HepG2 (cell line): ENCODE measurements around the gene ZCCHC17. TPM values are rescaled to one million over a fixed set of nuclear protein-coding genes. Genes with fewer than 3 reads are reported as not detected.

Source experiments
- ATAC-seq: fragments of 200-7000 bp; cut with Tn5 transposase; 3 replicates; pipeline ENCODE4 v1.9.1; 2020; ENCODE audit warnings: mild to moderate bottlenecking, moderate library complexity
- BruUV-seq: library from RNA; stranded (reverse); fragments of 400-500 nt; replicated peaks from 2 replicates; lab custom pipeline; 2021; lab: Mats Ljungman, UMichigan
- CTCF ChIA-PET: fragments of 300-600 bp; formaldehyde crosslinking; extraction: SDS; loops from one replicate; lab custom pipeline; 2021; ENCODE audit warnings: low total read pairs, inconsistent platforms, low intra/inter-chr PET ratio; lab: Yijun Ruan, JAX
- POLR2A ChIA-PET: fragments of 350-600 bp; sonication (Branson Sonifier 250); formaldehyde crosslinking; loops from one replicate; lab custom pipeline; 2020; ENCODE audit warnings: antibody characterized with exemption, inconsistent platforms; lab: Yijun Ruan, JAX
- DNase-seq: peaks from one replicate; pipeline ENCODE4 v3.0.0-alpha.2; 2015; ENCODE audit warnings: low spot score
- FAIRE-seq: peaks from 3 replicates; lab custom pipeline; 2011; peaks lifted over from hg19 to GRCh38; lab: Jason Lieb, UNC
- H2AFZ ChIP-seq: one replicate; pipeline ENCODE4 v1.6.1; 2011; ENCODE audit warnings: low read length, inconsistent platforms
- H3K27ac ChIP-seq: fragments of 300-600 bp; 3 replicates; pipeline ENCODE4 v1.8.0; 2011; ENCODE audit warnings: mixed run types, mild to moderate bottlenecking, mixed read lengths, low read length, inconsistent platforms; ENCODE audit not compliant: insufficient read depth; ENCODE audit errors: extremely low read length
- H3K27me3 ChIP-seq, 2 experiments: fragments of 200-600 bp in 1 of 2; 2 replicates in 1 of 2; 3 replicates in 1 of 2; pipeline versions ENCODE4 v1.6.0 to v1.8.0; 2011; ENCODE audit warnings: low read length in 2 of 2, mild to moderate bottlenecking in 2 of 2, moderate library complexity in 2 of 2, inconsistent platforms in 1 of 2; ENCODE audit not compliant: insufficient read depth in 2 of 2, control insufficient read depth in 1 of 2
- H3K36me3 ChIP-seq, 2 experiments: fragments of 200-600 bp in 1 of 2; replicated peaks in 1 of 2; 2 replicates in 1 of 2; 3 replicates in 1 of 2; pipeline versions ENCODE4 v1.5.1 to v1.8.0; 2011; ENCODE audit warnings: low read length in 2 of 2, inconsistent platforms in 1 of 2; ENCODE audit not compliant: insufficient read depth in 2 of 2, control insufficient read depth in 1 of 2
- H3K4me1 ChIP-seq: 2 replicates; pipeline ENCODE4 v1.5.1; 2012; ENCODE audit warnings: low read length, inconsistent platforms; ENCODE audit not compliant: insufficient read depth
- H3K4me2 ChIP-seq: 2 replicates; pipeline ENCODE4 v1.6.0; 2011; ENCODE audit warnings: low read depth, low read length, inconsistent platforms
- H3K4me3 ChIP-seq, 3 experiments: fragments of 200-600 bp in 1 of 3; sonication (generic), shearing (Covaris generic) in 1 of 3; replicated peaks in 1 of 3; 2 replicates each; pipeline ENCODE4 v1.5.1; 2011 to 2016; ENCODE audit warnings: low read length in 3 of 3, inconsistent platforms in 2 of 3, low read depth in 2 of 3, mild to moderate bottlenecking in 2 of 3, control low read depth in 1 of 3, mixed read lengths in 1 of 3; ENCODE audit not compliant: insufficient read depth in 1 of 3
- H3K79me2 ChIP-seq: one replicate; pipeline ENCODE4 v1.6.1; 2011; ENCODE audit warnings: low read length, inconsistent platforms; ENCODE audit not compliant: insufficient read depth
- H3K9ac ChIP-seq: 2 replicates; pipeline ENCODE4 v1.6.0; 2011; ENCODE audit warnings: mild to moderate bottlenecking, low read depth, low read length, inconsistent platforms; ENCODE audit not compliant: insufficient read depth
- H3K9me3 ChIP-seq: 2 replicates; pipeline ENCODE4 v1.5.1; 2012; ENCODE audit warnings: mild to moderate bottlenecking, low read length
- H4K20me1 ChIP-seq: 2 replicates; pipeline ENCODE4 v1.6.0; 2011; ENCODE audit warnings: inconsistent platforms, mild to moderate bottlenecking, low read length, moderate library complexity; ENCODE audit not compliant: insufficient read depth
- ATF4 ChIP-seq, 2 experiments: fragments of 450-650 bp in 1 of 2; sonication (generic) in 1 of 2; formaldehyde crosslinking; IDR thresholded peaks; 2 replicates each; pipeline versions ENCODE4 v1.5.0 to v1.8.0; 2020 to 2022; ENCODE audit warnings: mild to moderate bottlenecking in 1 of 2, missing genetic modification reagents in 1 of 2
- DR1 ChIP-seq: sonication (generic); formaldehyde crosslinking; IDR thresholded peaks from 2 replicates; pipeline ENCODE4 v1.8.0; 2021; ENCODE audit warnings: mild to moderate bottlenecking, missing genetic modification reagents, inconsistent platforms
- FOXA3 ChIP-seq: IDR thresholded peaks from 2 replicates; pipeline ENCODE4 v1.6.1; 2016; ENCODE audit warnings: missing genetic modification reagents, missing compliant biosample characterization
- FOXK1 ChIP-seq: sonication (generic); formaldehyde crosslinking; IDR thresholded peaks from 2 replicates; pipeline ENCODE4 v1.4.0; 2020; ENCODE audit warnings: low read depth, missing genetic modification reagents, borderline replicate concordance
- FOXO1 ChIP-seq: sonication (generic); formaldehyde crosslinking; IDR thresholded peaks from 2 replicates; pipeline ENCODE4 v1.4.0; 2020; ENCODE audit warnings: missing genetic modification reagents
- HDAC6 ChIP-seq: fragments of 200-600 bp; sonication (generic); IDR thresholded peaks from 2 replicates; pipeline ENCODE4 v1.7.0; 2017; ENCODE audit warnings: mild to moderate bottlenecking, antibody characterized with exemption, low read length, low read depth
- HOXA9 ChIP-seq: sonication (generic); formaldehyde crosslinking; IDR thresholded peaks from 2 replicates; pipeline ENCODE4 v1.8.1; 2022; ENCODE audit warnings: missing genetic modification reagents, mild to moderate bottlenecking, moderate library complexity, borderline replicate concordance
- JUNB ChIP-seq: sonication (generic); formaldehyde crosslinking; IDR thresholded peaks from 2 replicates; pipeline ENCODE4 v1.8.0; 2022; ENCODE audit warnings: missing genetic modification reagents, mild to moderate bottlenecking, borderline replicate concordance
- MXD4 ChIP-seq: IDR thresholded peaks from 2 replicates; pipeline ENCODE4 v1.6.1; 2016; ENCODE audit warnings: mild to moderate bottlenecking, missing biosample characterization, missing genetic modification reagents
- PATZ1 ChIP-seq: sonication (generic); formaldehyde crosslinking; IDR thresholded peaks from 2 replicates; pipeline ENCODE4 v1.4.0; 2020; ENCODE audit warnings: missing genetic modification reagents
- RAD21 ChIP-seq: fragments of 450-650 bp; formaldehyde crosslinking; IDR thresholded peaks from 2 replicates; pipeline ENCODE4 v1.5.0; 2020; ENCODE audit warnings: mild to moderate bottlenecking
- SOX6 ChIP-seq, 2 experiments: fragments of 450-650 bp in 1 of 2; sonication (generic) in 1 of 2; formaldehyde crosslinking in 1 of 2; IDR thresholded peaks; 2 replicates each; pipeline versions ENCODE4 v1.4.0 to v1.6.1; 2017 to 2020; ENCODE audit warnings: antibody characterized with exemption in 1 of 2, mild to moderate bottlenecking in 1 of 2, missing genetic modification reagents in 1 of 2
- STAG1 ChIP-seq: sonication (generic); formaldehyde crosslinking; IDR thresholded peaks from 2 replicates; pipeline ENCODE4 v1.4.0; 2020; ENCODE audit warnings: missing genetic modification reagents
- ZNF414 ChIP-seq: sonication (generic); formaldehyde crosslinking; IDR thresholded peaks from 2 replicates; pipeline ENCODE4 v1.5.0; 2020; ENCODE audit warnings: missing genetic modification reagents
- ZNF83 ChIP-seq: sonication (generic); formaldehyde crosslinking; IDR thresholded peaks from 2 replicates; pipeline ENCODE4 v1.4.0; 2020; ENCODE audit warnings: missing genetic modification reagents, mild to moderate bottlenecking, borderline replicate concordance
- WGBS: methylation state at CpG from one replicate; pipeline ENCODE4 v1.1.6; 2017; ENCODE audit warnings: low lambda C conversion rate; 5-methylcytosine and 5-hydroxymethylcytosine counted together
- in situ Hi-C: cut with HindIII; loops from 2 replicates; pipeline ENCODE4 v1.10.0; 2017; ENCODE audit warnings: low pct_unique_long_range_greater_than_20kb; ENCODE audit not compliant: extremely low pct_ligation_motif_present
- intact Hi-C: fragments of 100-400 bp; cut with micrococcal nuclease; formaldehyde crosslinking; loops from one replicate; pipeline ENCODE4 v1.10.0; 2022; ENCODE audit not compliant: unreplicated experiment
- polyA plus RNA-seq, 8 experiments: library from polyadenylated mRNA; depleted of rRNA in 3 of 8; stranded (reverse) in 7 of 8; unstranded in 1 of 8; fragments of >200 nt; fragmentation: Illumina TruSeq in 4 of 8; extraction: Trizol in 4 of 8; gene quantifications; 2 replicates each; pipeline versions ENCODE4 v1.2.1 to v1.2.3, GENCODE V29; 2011 to 2016; ENCODE audit warnings: low read depth in 4 of 8, missing spikeins in 1 of 8, mixed read lengths in 1 of 8; ENCODE audit not compliant: insufficient read depth in 1 of 8
- total RNA-seq, 5 experiments: library from RNA; depleted of rRNA; stranded (reverse); fragments of >200 nt; fragmentation: Illumina TruSeq; extraction: Trizol; gene quantifications; 2 replicates each; pipeline ENCODE4 v1.2.3, GENCODE V29; 2016; ENCODE audit warnings: low read depth in 1 of 5

Gene ZCCHC17
- total and polyA plus RNA-seq, 2 of the 13 experiments (the other 11 are each of a cell fraction or from before 2014, with no cell fraction given): 20.5 to 53.0 TPM

GRCh38 chr1:31327381-31327780 lies 30.5 kb downstream of the ZCCHC17 start:
- in situ Hi-C loops (loop anchor here (5.0 kb wide), 1 partner anchor 140 kb away; no protein-coding TSS in a partner anchor), intact Hi-C loops (no loop called here)
- Histone ChIP-seq H3K27me3 (no peaks in the 10 kb centered on the region), H2AFZ (no peak overlapping the region), H3K4me3 (no peak overlapping the region), H3K9me3 (no peaks in the 10 kb centered on the region), H3K79me2 (no peaks in the 10 kb centered on the region), H3K36me3 (peaks cover 0 to 6% of the 10 kb centered on the region in 2 experiments; a peak in 1 of 5 replicates), H3K27ac (no peak overlapping the region), H3K4me1 (no peaks in the 10 kb centered on the region), H3K4me2 (no peak overlapping the region), H4K20me1 (no peaks in the 10 kb centered on the region), H3K9ac (no peak overlapping the region)
- no peak for ATAC-seq
- WGBS: 79% methylated on average over 3 of the region's 3 CpGs
- ChIA-PET POLR2A (interaction anchor here (1.2 kb wide), 1 partner anchor 31 kb away, joined by 3 read pairs; the partner anchor contains the start of genes SNRNP40 and ZCCHC17), CTCF (no interaction called here)
- TF ChIP-seq ATF4 (CRISPR knock-in tag; IDR thresholded peaks at IDR 0.05) (peak in 1 of 2 experiments; percentile 54; a peak in 1 of 4 replicates), MXD4 (CRISPR knock-in tag) (no peak), HDAC6 (no peak)
- DNase-seq: no peak
- FAIRE-seq: no peak
- BruUV-seq: no TSS peak

- no peaks in the 10 kb centered on the region for H3K9me3 ChIP-seq
- DNase-seq (peak; percentile 50), FAIRE-seq (peak; percentile 74), ATAC-seq (peak; percentile 63; the same call in 2 of the 3 replicates)
- H3K4me2 ChIP-seq: no peak overlapping the region
- no peak overlapping the region for H3K4me3 ChIP-seq
- no peaks in the 10 kb centered on the region for H3K4me1 ChIP-seq
- H2AFZ ChIP-seq: no peak overlapping the region
- no peaks in the 10 kb centered on the region for H3K79me2 ChIP-seq
- ChIA-PET CTCF (interaction anchor here (1.5 to 2.5 kb wide), 2 partner anchors 150 to 153 kb away, joined by 6 to 30 read pairs; no protein-coding TSS in a partner anchor), POLR2A (no interaction called here)
- no peaks in the 10 kb centered on the region for H4K20me1 ChIP-seq
- no peak overlapping the region for H3K27ac ChIP-seq
- H3K9ac ChIP-seq: no peak overlapping the region
- in situ Hi-C loops (no loop called here), intact Hi-C loops (no loop called here)
- peaks cover 0 to 22% of the 10 kb centered on the region in 2 experiments; a peak in 2 of 5 replicates for H3K36me3 ChIP-seq
- no peaks in the 10 kb centered on the region for H3K27me3 ChIP-seq
- no TSS peak for BruUV-seq
- TF ChIP-seq FOXK1 (CRISPR knock-in tag): peak; percentile 32; the same call in 1 of the 2 replicates
- no peak for TF ChIP-seq PATZ1 (CRISPR knock-in tag)
- TF ChIP-seq STAG1 (CRISPR knock-in tag): peak; percentile 79
- TF ChIP-seq ZNF414 (CRISPR knock-in tag): no peak
- peak; percentile 38; the same call in 1 of the 2 replicates for TF ChIP-seq RAD21 (CRISPR knock-in tag)
- peak; percentile 58; the same call in 1 of the 2 replicates for TF ChIP-seq FOXA3
- TF ChIP-seq DR1 (CRISPR knock-in tag): no peak
- TF ChIP-seq FOXO1 (CRISPR knock-in tag): peak; percentile 45; the same call in 1 of the 2 replicates
- no peak for TF ChIP-seq HOXA9 (CRISPR knock-in tag)
- no peak for TF ChIP-seq ZNF83 (CRISPR knock-in tag)
- TF ChIP-seq SOX6 (IDR thresholded peaks at IDR 0.05): no peak
- no peak for TF ChIP-seq SOX6 (CRISPR knock-in tag; IDR thresholded peaks at IDR 0.05)
- TF ChIP-seq JUNB (CRISPR knock-in tag): no peak
Observed at GRCh38 chr1:31335007-31335406, 38.2 kb downstream of the ZCCHC17 start.
